Endothelial cell (in vitro differentiated cells): ENCODE data around the gene NCK2. TPM values are rescaled to one million over a fixed set of nuclear protein-coding genes. Genes with fewer than 3 reads are reported as not detected.

Experiments used
- DNase-seq: peaks from one replicate; pipeline ENCODE4 v3.0.0; 2021; ENCODE audit warnings: low spot score
- H3K27ac Mint-ChIP-seq: one replicate; pipeline ENCODE4 v1.8.0; 2021; ENCODE audit warnings: mixed read lengths, inconsistent platforms; ENCODE audit not compliant: unreplicated experiment
- H3K27me3 Mint-ChIP-seq: one replicate; pipeline ENCODE4 v1.8.0; 2021; ENCODE audit warnings: mild to moderate bottlenecking, moderate library complexity, mixed read lengths, inconsistent platforms; ENCODE audit not compliant: unreplicated experiment
- H3K36me3 Mint-ChIP-seq: one replicate; pipeline ENCODE4 v1.8.0; 2021; ENCODE audit warnings: mild to moderate bottlenecking, low read depth, mixed read lengths, inconsistent platforms; ENCODE audit not compliant: unreplicated experiment
- H3K4me1 Mint-ChIP-seq: one replicate; pipeline ENCODE4 v1.8.0; 2021; ENCODE audit warnings: mild to moderate bottlenecking, mixed read lengths, inconsistent platforms; ENCODE audit not compliant: unreplicated experiment
- H3K4me3 Mint-ChIP-seq: one replicate; pipeline ENCODE4 v1.8.0; 2021; ENCODE audit warnings: mild to moderate bottlenecking, mixed read lengths, inconsistent platforms; ENCODE audit not compliant: unreplicated experiment
- H3K9me3 Mint-ChIP-seq: one replicate; pipeline ENCODE4 v1.8.0; 2021; ENCODE audit warnings: mixed read lengths, inconsistent platforms; ENCODE audit not compliant: unreplicated experiment
- CTCF ChIP-seq: fragments of 200-600 bp; sonication (generic); IDR thresholded peaks from one replicate; pipeline ENCODE4 v1.5.0; 2021; ENCODE audit warnings: antibody characterized with exemption; ENCODE audit not compliant: unreplicated experiment
- total RNA-seq: library from RNA; stranded (reverse); fragmentation: NEBNext Ultra II Directional; extraction: Animal tissue kit (Norgen Biotek cat#: 25700); gene quantifications from one replicate; pipeline ENCODE4 v1.2.1, GENCODE V29; 2021; ENCODE audit not compliant: unreplicated experiment

NCK2 gene
- total RNA-seq, 1 donor from 2014 or later: 93.7 TPM

GRCh38 chr2:105843476-105844374 is 99.0 kb downstream of the NCK2 start:
- peak overlapping the region; percentile 6 for H3K27ac Mint-ChIP-seq

DNA sequence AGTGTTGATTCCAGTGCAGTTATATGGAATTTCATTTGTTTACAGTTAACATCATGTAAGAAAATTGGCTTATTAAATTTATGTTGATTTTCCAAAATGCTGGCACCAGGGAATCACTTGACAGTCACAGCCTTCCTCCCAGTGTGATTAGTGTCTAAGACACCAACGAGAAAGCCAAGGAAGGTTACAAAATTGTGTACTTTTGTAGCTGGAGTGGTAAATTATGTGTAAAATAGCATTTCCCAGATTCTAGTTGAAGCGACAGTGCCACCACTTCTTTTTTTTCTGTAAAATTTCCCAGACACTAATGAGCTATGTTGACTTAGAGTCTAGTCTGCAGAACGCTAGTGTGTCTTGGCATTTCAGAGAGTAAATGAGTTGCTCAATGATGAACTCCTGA is 101.3 kb downstream of the NCK2 start:
- DNase-seq: no peak
- Mint-ChIP-seq H3K4me3 (no peak overlapping the region), H3K9me3 (no peaks in the 10 kb centered on the region), H3K36me3 (peaks cover 4% of the 10 kb centered on the region), H3K4me1 (peaks cover 9% of the 10 kb centered on the region), H3K27ac (no peak overlapping the region), H3K27me3 (no peaks in the 10 kb centered on the region)
- no peak for TF ChIP-seq CTCF

More at GRCh38 chr2:105843476-105844374, 99.0 kb downstream of the NCK2 start:
- no peak for DNase-seq
- H3K36me3 Mint-ChIP-seq: peaks cover 9% of the 10 kb centered on the region
- TF ChIP-seq CTCF: no peak
- no peak overlapping the region for H3K4me3 Mint-ChIP-seq
- peaks cover 30% of the 10 kb centered on the region for H3K4me1 Mint-ChIP-seq
- no peaks in the 10 kb centered on the region for H3K9me3 Mint-ChIP-seq
- peaks cover 1% of the 10 kb centered on the region for H3K27me3 Mint-ChIP-seq

- no peaks in the 10 kb centered on the region for H3K9me3 Mint-ChIP-seq
- DNase-seq: no peak
- peaks cover 4% of the 10 kb centered on the region for H3K27me3 Mint-ChIP-seq
- no peak for TF ChIP-seq CTCF
- H3K4me1 Mint-ChIP-seq: peaks cover 10% of the 10 kb centered on the region
- no peak overlapping the region for H3K4me3 Mint-ChIP-seq
- H3K27ac Mint-ChIP-seq: no peak overlapping the region
- H3K36me3 Mint-ChIP-seq: peaks cover 8% of the 10 kb centered on the region
These were observed 102.3 kb downstream of the NCK2 start for GRCh38 chr2:105847056-105847455.

- DNase-seq: no peak
- peaks cover 11% of the 10 kb centered on the region for H3K4me1 Mint-ChIP-seq
- H3K27ac Mint-ChIP-seq: peak overlapping the region; percentile 41
- H3K36me3 Mint-ChIP-seq: peaks cover 8% of the 10 kb centered on the region
- TF ChIP-seq CTCF: no peak
- H3K9me3 Mint-ChIP-seq: no peaks in the 10 kb centered on the region
- no peak overlapping the region for H3K4me3 Mint-ChIP-seq
- H3K27me3 Mint-ChIP-seq: peaks cover 4% of the 10 kb centered on the region
These were observed 103.7 kb downstream of the NCK2 start for GRCh38 chr2:105848367-105848766.
